Keratinocyte (primary cell): ENCODE data around the gene PBX2. TPM values are rescaled to one million over a fixed set of nuclear protein-coding genes. Genes with fewer than 3 reads are reported as not detected.

Experiments used
- DNase-seq: peaks from one replicate; pipeline ENCODE4 v3.0.0-alpha.2; 2011; ENCODE audit warnings: low read depth, missing footprints, low spot score
- FAIRE-seq: peaks from 2 replicates; lab custom pipeline; 2011; peaks lifted over from hg19 to GRCh38; lab: Jason Lieb, UNC
- H2AFZ ChIP-seq: 2 replicates; pipeline ENCODE4 v1.6.0; 2012; ENCODE audit warnings: low read length, control low read depth, inconsistent platforms; ENCODE audit not compliant: control insufficient read depth
- H3K27ac ChIP-seq: 2 replicates; pipeline ENCODE4 v1.5.1; 2011; ENCODE audit warnings: low read length; ENCODE audit not compliant: control insufficient read depth, insufficient read depth
- H3K27me3 ChIP-seq: 3 replicates; pipeline ENCODE4 v1.6.0; 2011; ENCODE audit warnings: low read length; ENCODE audit not compliant: control insufficient read depth, insufficient read depth; ENCODE audit errors: extremely low read depth
- H3K36me3 ChIP-seq, 2 experiments: 2 replicates in 1 of 2; 3 replicates in 1 of 2; pipeline ENCODE4 v1.5.1; 2011; ENCODE audit warnings: low read length in 2 of 2, mild to moderate bottlenecking in 1 of 2; ENCODE audit not compliant: control insufficient read depth in 2 of 2, insufficient read depth in 2 of 2; ENCODE audit errors: extremely low read depth in 1 of 2
- H3K4me1 ChIP-seq: 3 replicates; pipeline ENCODE4 v1.5.1; 2011; ENCODE audit warnings: low read length; ENCODE audit not compliant: control insufficient read depth, insufficient read depth; ENCODE audit errors: extremely low read depth
- H3K4me2 ChIP-seq: 3 replicates; pipeline ENCODE4 v1.6.0; 2011; ENCODE audit warnings: low read depth, low read length; ENCODE audit not compliant: control insufficient read depth, insufficient read depth; ENCODE audit errors: extremely low read depth
- H3K4me3 ChIP-seq, 3 experiments: fragments of 200-600 bp in 1 of 3; sonication (generic) in 1 of 3; 2 replicates in 2 of 3; 3 replicates in 1 of 3; pipeline ENCODE4 v1.5.1; 2011 to 2016; ENCODE audit warnings: low read length in 3 of 3, mild to moderate bottlenecking in 3 of 3, control low read depth in 2 of 3, inconsistent platforms in 1 of 3, low read depth in 1 of 3, mixed read lengths in 1 of 3, mixed run types in 1 of 3, moderate library complexity in 1 of 3; ENCODE audit not compliant: control insufficient read depth in 2 of 3, insufficient read depth in 2 of 3; ENCODE audit errors: extremely low read depth in 1 of 3
- H3K79me2 ChIP-seq: 2 replicates; pipeline ENCODE4 v1.6.0; 2012; ENCODE audit warnings: low read length; ENCODE audit not compliant: control insufficient read depth, insufficient read depth
- H3K9ac ChIP-seq: 3 replicates; pipeline ENCODE4 v1.6.0; 2011; ENCODE audit warnings: low read length; ENCODE audit not compliant: control insufficient read depth, insufficient read depth; ENCODE audit errors: extremely low read depth
- H3K9me1 ChIP-seq: 3 replicates; pipeline ENCODE4 v1.6.0; 2011; ENCODE audit warnings: low read length; ENCODE audit not compliant: control insufficient read depth, insufficient read depth; ENCODE audit errors: extremely low read depth
- H3K9me3 ChIP-seq: 2 replicates; pipeline ENCODE4 v1.5.1; 2012; ENCODE audit warnings: low read depth, low read length; ENCODE audit not compliant: control insufficient read depth
- H4K20me1 ChIP-seq: 3 replicates; pipeline ENCODE4 v1.6.0; 2011; ENCODE audit warnings: low read length; ENCODE audit not compliant: control insufficient read depth, insufficient read depth; ENCODE audit errors: extremely low read depth
- CTCF ChIP-seq, 3 experiments: IDR thresholded peaks in 1 of 3; conservative IDR thresholded peaks in 1 of 3; optimal IDR thresholded peaks in 1 of 3; 2 replicates in 2 of 3; 3 replicates in 1 of 3; pipeline versions ENCODE3 to v1.5.1; 2011; ENCODE audit warnings: low read length in 3 of 3, mild to moderate bottlenecking in 3 of 3, moderate library complexity in 2 of 3, control low read depth in 1 of 3, inconsistent platforms in 1 of 3; ENCODE audit not compliant: insufficient read depth in 2 of 3; ENCODE audit errors: extremely low read depth in 1 of 3
- EZH2 ChIP-seq: IDR thresholded peaks from one replicate; pipeline ENCODE4 v1.6.1; 2012; ENCODE audit warnings: inconsistent platforms, mild to moderate bottlenecking, low read length, moderate library complexity
- dilution Hi-C: fragments of 300-500 bp; cut with MboI; formaldehyde crosslinking; loops from one replicate; pipeline ENCODE4 v1.7.0; 2020; ENCODE audit warnings: low sequenced_read_pairs; ENCODE audit not compliant: extremely low pct_ligation_motif_present
- polyA plus RNA-seq, 5 experiments: library from polyadenylated mRNA; depleted of rRNA in 3 of 5; stranded (reverse) in 3 of 5; stranded (forward) in 1 of 5; unstranded in 1 of 5; fragments of >200 nt; gene quantifications; 1 replicate in 1 of 5; 2 replicates in 3 of 5; 3 replicates in 1 of 5; pipeline versions ENCODE4 v1.2.1 to v1.2.3, GENCODE V29; 2011 to 2012; ENCODE audit warnings: missing spikeins in 2 of 5, low read depth in 1 of 5, low replicate concordance in 1 of 5

Gene PBX2
- polyA plus RNA-seq, 1 donor (not counting 4 experiments of a cell fraction or from before 2014, with no cell fraction given), result 43.5 TPM

DNA sequence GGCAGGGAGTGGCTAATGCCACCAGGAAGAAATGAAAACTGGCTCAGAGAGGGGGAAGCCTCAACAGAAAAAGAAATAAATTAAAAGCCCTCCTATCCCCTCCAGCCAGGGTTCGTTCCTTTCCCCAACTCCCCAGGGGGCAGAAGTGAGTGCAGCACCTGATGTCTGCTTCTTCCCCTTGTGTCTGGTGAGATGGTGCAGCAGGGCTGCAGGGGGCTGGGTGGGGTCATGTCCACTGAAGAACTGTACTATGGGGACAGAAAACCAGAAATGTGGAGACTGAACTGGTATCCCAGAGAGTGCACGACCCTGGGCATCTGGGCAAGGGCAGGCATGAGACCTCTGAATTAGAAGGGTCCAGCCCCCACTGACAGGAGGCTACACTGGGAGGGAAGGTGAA, 21.7 kb downstream of the PBX2 start:
- peaks cover 19 to 23% of the 10 kb centered on the region in 2 experiments for H3K36me3 ChIP-seq
- H3K27me3 ChIP-seq, result no peaks in the 10 kb centered on the region
- H3K4me3 ChIP-seq, result no peak overlapping the region
- H3K9me3 ChIP-seq, result no peaks in the 10 kb centered on the region
- no peak overlapping the region for H3K27ac ChIP-seq
- no peaks in the 10 kb centered on the region for H3K9me1 ChIP-seq
- no peak overlapping the region for H3K4me2 ChIP-seq
- FAIRE-seq (no peak), DNase-seq (no peak)
- H4K20me1 ChIP-seq, result no peaks in the 10 kb centered on the region
- no peak overlapping the region for H2AFZ ChIP-seq
- H3K79me2 ChIP-seq, result peaks cover 2% of the 10 kb centered on the region
- H3K4me1 ChIP-seq, result peaks cover 12% of the 10 kb centered on the region
- TF ChIP-seq EZH2 (no peak), CTCF (optimal IDR thresholded peaks at IDR 0.05 in 1 of 3, IDR thresholded peaks at IDR 0.05 in 1 of 3, conservative IDR thresholded peaks at IDR 0.05 in 1 of 3; ENCODE audit: extremely low read depth in 1 of 3, insufficient read depth in 2 of 3, low read length in 3 of 3) (no peak)
- dilution Hi-C loops, result no loop called here
- no peak overlapping the region for H3K9ac ChIP-seq

- no peak overlapping the region for H3K4me3 ChIP-seq
- no peaks in the 10 kb centered on the region for H3K9me3 ChIP-seq
- no peak for TF ChIP-seq CTCF (optimal IDR thresholded peaks at IDR 0.05 in 1 of 3, IDR thresholded peaks at IDR 0.05 in 1 of 3, conservative IDR thresholded peaks at IDR 0.05 in 1 of 3; ENCODE audit: extremely low read depth in 1 of 3, insufficient read depth in 2 of 3, low read length in 3 of 3)
- no peaks in the 10 kb centered on the region for H4K20me1 ChIP-seq
- dilution Hi-C loops, result no loop called here
- H2AFZ ChIP-seq, result no peak overlapping the region
- H3K9ac ChIP-seq, result no peak overlapping the region
- H3K79me2 ChIP-seq, result peaks cover under 1% of the 10 kb centered on the region
- H3K27ac ChIP-seq, result no peak overlapping the region
- peaks cover 6% of the 10 kb centered on the region for H3K4me1 ChIP-seq
- DNase-seq, result no peak
- H3K36me3 ChIP-seq, result peaks cover 19 to 26% of the 10 kb centered on the region in 2 experiments
- H3K27me3 ChIP-seq, result no peaks in the 10 kb centered on the region
- no peak for FAIRE-seq
- H3K4me2 ChIP-seq, result no peak overlapping the region
- H3K9me1 ChIP-seq, result no peaks in the 10 kb centered on the region
Observed at GRCh38 chr6:32167761-32168262, 22.2 kb downstream of the PBX2 start.
